ENCODE results near the gene PDLIM7. TPM values are rescaled to one million over a fixed set of nuclear protein-coding genes. Genes with fewer than 3 reads are reported as not detected.

The PDLIM7 gene
- total and polyA plus RNA-seq, 10 of the 15 experiments (the other 5 are each of a cell fraction or from before 2014, with no cell fraction given): 0.82 to 36.6 (median 19.3) TPM

- Histone ChIP-seq H2AFZ (ENCODE audit: control insufficient read depth, low read depth, low read length) (no peak overlapping the region), H3K36me3 (ENCODE audit: control insufficient read depth in 2 of 2, insufficient read depth in 2 of 2, low read length in 1 of 2) (peaks cover 17 to 37% of the 10 kb centered on the region in 2 experiments; a peak in 3 of 4 replicates), H3K4me2 (ENCODE audit: control insufficient read depth, insufficient read depth) (no peak overlapping the region), H4K20me1 (ENCODE audit: control insufficient read depth, insufficient read depth) (no peaks in the 10 kb centered on the region), H3K27me3 (replicated peaks in 1 of 2; ENCODE audit: control insufficient read depth in 2 of 2, insufficient read depth in 2 of 2, low read length in 1 of 2) (no peaks in the 10 kb centered on the region), H3K27ac (ENCODE audit: control insufficient read depth, insufficient read depth) (no peak overlapping the region), H3K9ac (ENCODE audit: control insufficient read depth, insufficient read depth, low read length) (no peak overlapping the region), H3K4me1 (ENCODE audit: control insufficient read depth, insufficient read depth, low read length) (peaks cover 49% of the 10 kb centered on the region), H3K79me2 (ENCODE audit: control insufficient read depth, insufficient read depth, low read length) (peaks cover 57% of the 10 kb centered on the region), H3K4me3 (no peak overlapping the region), H3K9me3 (replicated peaks; ENCODE audit: control insufficient read depth, insufficient read depth, low read length) (no peaks in the 10 kb centered on the region)
- SMC1A ChIA-PET (ENCODE audit: uncharacterized antibody, unreplicated experiment): no interaction called here
- WGBS (ENCODE audit: insufficient coverage, insufficient replicate concordance, low lambda C conversion rate, missing lambda C conversion rate): 97% methylated on average over 34 of the region's 34 CpGs
- in situ Hi-C loops (cut with MboI) (no loop called here), intact Hi-C loops (cut with micrococcal nuclease; ENCODE audit: unreplicated experiment) (no loop called here)
- RAD21 ChIA-PET (ENCODE audit: unreplicated experiment): no interaction called here
- no TSS peak for BruUV-seq (replicated peaks)
- POLR2A ChIA-PET: no interaction called here
- ATAC-seq: no peak
- no peak for FAIRE-seq
- CTCF ChIA-PET: interaction anchor here (3.9 to 4.6 kb wide), 2 partner anchors 11 to 57 kb away, joined by 28 to 38 read pairs; no protein-coding TSS in a partner anchor
- TF ChIP-seq TAF1 (IDR thresholded peaks at IDR 0.05; ENCODE audit: borderline replicate concordance, low read depth, low read length) (no peak), POLR2A (IDR thresholded peaks at IDR 0.05; ENCODE audit: low read depth, low read length) (no peak), ZNF687 (IDR thresholded peaks at IDR 0.05) (no peak), STAT3 (IDR thresholded peaks at IDR 0.05; ENCODE audit: low read depth, low read length) (no peak), BCL11A (IDR thresholded peaks at IDR 0.05; ENCODE audit: low read depth, low read length) (no peak)
- no peak for DNase-seq (ENCODE audit: low read depth, low spot score)
Measured at GRCh38 chr5:177511796-177512675, 14.6 kb upstream of the PDLIM7 start.

Measured in GM12878 (cell line).